HG03064 (cell line): ENCODE data around the gene HPS4.

Source experiments
- ATAC-seq: cut with Tn5 transposase; IDR thresholded peaks from one replicate; pipeline ENCODE4 v1.9.1; 2021; ENCODE audit warnings: low read depth; ENCODE audit not compliant: unreplicated experiment

HPS4 gene

DNA sequence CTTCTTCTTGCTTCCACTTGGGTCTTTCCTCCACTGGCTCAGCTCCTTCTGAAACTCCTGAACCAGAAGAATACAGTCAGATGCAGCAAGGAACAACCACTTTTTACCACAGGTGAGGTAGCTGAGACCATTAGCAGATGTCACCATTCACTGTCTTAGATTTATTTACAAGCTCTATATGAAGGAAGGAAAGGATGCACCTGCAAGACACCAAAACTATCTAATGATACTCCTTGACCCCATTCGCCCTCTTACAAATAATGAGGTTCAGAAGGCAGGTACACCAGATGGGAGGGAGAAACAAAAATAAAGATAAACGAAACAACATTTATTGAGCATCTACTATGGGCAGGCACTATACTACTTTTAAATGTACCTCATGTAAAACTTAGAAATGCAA is 18.4 kb upstream of the HPS4 start:
- no peak for ATAC-seq

DNA sequence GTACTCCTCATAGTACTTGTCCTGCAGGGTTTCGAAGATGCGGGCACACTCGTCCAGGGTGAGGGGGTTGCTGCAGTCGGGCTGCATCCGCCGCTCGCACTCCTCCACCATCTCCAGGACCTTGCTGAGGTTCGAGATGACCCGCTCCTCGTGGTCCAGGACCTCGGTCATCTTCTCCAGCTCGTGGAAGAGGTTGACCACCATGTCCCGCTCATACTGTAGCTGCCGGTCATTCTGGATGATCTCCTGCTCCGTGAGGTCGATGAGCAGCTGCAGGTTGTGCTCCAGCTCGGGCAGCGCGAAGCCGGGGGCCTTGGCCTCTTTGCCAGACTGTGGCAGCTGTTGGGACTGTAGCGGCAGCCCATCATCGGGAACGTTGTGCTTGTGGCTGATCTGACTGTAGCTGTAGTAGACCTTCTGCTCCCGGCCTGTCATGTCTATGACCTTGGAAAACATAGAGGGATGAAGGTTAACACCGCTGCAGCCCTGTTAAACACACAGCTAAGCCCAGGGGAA is 15.7 kb upstream of the HPS4 start:
- ATAC-seq = no peak

DNA sequence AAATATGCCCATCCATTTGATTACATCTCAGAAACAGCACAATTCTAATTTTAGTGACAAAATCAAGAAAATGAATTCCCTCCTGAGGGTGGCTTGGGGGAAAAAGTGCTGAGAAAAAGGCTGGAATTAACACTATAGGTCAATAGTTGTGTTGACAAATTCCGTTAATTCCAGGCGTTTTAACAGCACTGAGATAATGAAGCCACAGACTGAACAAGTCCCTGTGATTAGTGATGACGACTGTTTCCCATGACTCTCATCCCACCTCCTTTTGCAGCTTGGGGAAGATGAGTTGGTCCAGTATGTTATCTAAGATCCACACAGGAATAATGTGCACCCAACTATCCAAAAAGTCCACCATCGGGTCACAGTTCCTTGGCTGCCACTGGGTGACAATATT is 12.9 kb upstream of the HPS4 start:
- no peak for ATAC-seq

- ATAC-seq = no peak
Measured at GRCh38 chr22:26494506-26494905, 10.9 kb upstream of the HPS4 start.

GRCh38 chr22:26492220-26492619 is 8.6 kb upstream of the HPS4 start:
- ATAC-seq = no peak

GRCh38 chr22:26489447-26490036 is 6.0 kb upstream of the HPS4 start:
- no peak for ATAC-seq

DNA sequence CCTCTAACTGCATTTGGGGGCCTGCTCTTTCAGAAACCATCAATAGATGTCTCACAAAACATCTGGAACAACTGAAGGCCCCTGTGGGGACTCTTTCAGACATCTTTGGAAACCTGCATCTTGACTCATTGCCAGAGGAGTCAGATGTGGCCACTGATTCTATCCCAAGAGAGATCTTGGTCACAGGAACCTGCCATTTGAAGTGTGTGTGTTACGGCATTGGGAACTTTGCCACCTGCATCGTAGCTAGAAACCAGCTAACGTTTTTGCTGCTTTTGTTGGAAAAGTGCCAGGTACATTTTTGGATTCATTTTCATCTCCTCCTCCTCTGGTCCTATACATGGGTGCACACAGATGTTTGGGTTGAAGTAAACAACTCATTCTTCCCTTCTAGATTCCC is 4.4 kb upstream of the HPS4 start:
- ATAC-seq = no peak

DNA sequence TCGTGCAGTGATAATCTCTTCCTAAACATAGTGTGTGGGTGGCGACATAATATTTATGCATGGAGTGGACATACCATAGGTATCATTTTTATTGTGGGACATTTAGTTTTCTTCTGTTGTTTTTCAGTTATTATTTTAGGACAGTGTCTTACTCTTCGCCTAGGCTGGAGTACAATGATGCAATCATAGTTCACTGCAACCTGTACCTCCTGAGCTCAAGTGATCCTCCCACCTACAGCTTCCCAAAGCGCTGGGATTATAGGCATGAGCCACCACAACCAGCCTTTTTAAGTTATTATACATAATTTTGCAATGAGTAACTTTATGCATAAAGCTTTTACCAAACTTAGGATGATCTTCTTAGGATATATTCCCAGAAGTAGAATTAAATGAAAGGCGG is 2.8 kb upstream of the HPS4 start:
- no peak for ATAC-seq

- no peak for ATAC-seq
Measured at GRCh38 chr22:26485806-26486390, 2.3 kb upstream of the HPS4 start.

DNA sequence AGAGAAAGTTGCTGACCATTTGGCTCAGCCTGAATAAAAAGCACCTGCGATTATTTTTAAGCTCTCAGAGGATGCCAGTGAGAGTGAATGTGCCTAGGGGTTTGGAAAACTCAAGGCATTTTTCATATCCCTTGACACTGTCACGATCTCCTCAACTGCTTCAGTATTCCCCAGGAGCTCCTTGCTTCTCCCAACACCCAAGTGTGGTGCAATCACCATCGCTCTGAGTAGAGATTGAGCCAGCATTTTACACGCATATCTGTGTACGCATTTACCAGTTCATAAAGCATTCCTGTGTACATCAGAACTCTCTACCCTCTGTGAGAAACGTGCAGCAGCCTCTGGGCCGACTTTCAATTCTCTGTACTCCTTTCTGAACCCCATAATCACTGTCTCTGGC is 1.4 kb upstream of the HPS4 start:
- no peak for ATAC-seq

GRCh38 chr22:26484360-26484706 is 750 bp upstream of the HPS4 start:
- ATAC-seq = no peak

GRCh38 chr22:26483043-26483438 is 542 bp downstream of the HPS4 start:
- ATAC-seq = no peak

- ATAC-seq = no peak
Measured at GRCh38 chr22:26482161-26482560, 1.4 kb downstream of the HPS4 start.

DNA sequence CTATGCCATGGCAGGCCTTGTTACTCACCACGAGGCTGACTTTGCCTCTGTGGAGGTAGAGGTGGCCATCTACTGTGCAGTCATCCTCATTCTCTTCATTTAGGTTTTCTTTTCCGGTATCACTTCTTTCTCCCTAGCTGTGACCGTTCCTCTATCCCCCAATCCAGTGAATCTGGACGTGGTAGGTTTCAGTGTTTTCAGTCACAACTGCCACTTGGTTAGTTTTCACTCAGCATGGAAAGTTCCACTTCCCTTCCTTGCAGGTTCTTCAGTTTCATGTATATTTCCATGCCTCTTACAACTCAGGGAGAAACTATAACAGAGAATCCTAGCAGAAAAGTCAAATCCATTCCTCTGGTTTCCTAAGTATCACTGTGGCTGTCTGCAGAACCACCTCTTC is 1.9 kb downstream of the HPS4 start:
- no peak for ATAC-seq

- ATAC-seq = no peak
Measured at GRCh38 chr22:26481112-26481693, 2.4 kb downstream of the HPS4 start.

DNA sequence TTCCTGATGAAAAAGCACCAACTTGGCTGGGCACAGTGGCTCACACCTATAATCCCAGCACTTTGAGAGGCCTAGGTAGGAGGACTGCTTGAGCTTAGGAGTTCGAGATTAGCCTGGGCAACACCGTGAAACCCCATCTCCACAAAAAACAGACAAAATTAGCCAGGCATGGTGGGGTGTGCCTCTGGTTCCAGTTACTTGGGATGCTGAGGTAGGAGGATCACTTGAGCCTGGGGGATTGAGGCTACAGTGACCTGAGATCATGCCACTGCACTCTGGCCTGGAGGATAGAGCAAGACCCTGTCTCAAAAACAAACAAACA is 3.0 kb downstream of the HPS4 start:
- ATAC-seq = no peak

DNA sequence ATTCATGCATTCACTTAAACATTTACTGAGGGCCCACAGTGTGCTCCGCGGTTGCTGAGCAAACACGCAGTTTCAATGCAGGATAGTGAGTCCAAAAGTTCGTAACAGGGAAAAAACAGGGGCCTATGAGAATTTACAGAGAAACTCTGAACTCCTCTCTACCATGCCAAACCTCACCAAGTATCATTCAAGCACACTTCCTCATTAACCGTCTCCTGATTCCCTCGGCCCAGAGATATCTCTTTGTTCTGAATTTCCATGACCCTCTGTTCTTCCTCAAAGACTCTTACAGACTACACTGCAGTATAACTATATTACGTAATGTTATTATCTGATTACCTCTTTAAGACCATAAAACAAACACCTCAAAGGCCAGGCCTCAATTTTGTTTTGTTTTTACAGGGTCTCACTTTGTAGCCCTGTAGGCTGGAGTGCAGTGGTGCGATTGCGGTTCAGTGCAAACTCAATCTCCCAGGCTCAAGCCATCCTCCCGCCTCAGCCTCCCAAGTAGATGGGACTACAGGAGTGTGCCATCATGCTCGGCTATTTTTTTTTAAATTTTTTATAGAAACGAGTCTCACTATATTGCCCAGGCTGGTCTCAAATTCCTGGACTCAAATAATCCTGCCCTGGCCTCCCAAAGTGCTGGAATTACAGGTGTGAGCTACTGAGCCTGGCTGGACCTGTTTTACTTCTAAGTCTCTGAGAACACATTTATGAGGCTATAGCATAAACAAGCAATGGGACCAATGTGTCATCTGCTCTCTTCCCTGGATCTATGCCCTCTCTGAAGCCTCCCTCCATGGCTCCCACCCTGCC is 3.6 kb downstream of the HPS4 start:
- no peak for ATAC-seq

DNA sequence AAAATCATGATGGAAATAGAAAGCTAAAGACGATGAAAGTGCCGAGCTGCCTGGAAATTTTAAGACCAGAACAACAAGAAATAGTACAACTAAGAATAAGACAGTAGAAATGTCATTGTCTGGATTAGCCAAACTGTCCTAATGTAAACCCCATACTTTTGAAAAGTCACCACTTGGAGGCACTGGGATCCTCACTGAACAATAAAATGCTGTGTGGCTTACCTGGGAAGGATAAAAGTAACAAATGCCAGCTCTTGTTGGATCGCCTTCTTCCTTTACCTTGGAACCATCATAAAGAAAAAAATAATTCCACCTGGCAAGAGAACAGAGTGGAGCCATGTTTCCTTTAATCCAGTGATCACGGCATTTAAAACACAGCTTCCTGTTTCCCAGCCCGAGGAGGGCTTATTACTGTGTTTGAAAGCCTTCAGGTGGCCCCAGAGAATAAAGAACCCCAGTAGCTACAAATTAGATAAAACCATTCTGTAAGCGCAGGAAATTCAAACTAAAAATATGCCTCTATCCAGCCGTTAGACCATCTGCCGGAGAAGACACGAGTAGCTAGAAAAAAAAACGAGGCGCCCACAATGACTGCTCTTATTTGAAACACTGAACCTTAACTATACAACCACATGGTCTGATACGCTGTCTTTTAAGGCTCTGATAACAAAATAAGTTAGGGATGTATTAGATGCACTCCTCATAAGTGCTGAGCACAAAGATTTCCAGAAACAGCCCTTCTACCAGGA is 4.4 kb downstream of the HPS4 start:
- no peak for ATAC-seq

DNA sequence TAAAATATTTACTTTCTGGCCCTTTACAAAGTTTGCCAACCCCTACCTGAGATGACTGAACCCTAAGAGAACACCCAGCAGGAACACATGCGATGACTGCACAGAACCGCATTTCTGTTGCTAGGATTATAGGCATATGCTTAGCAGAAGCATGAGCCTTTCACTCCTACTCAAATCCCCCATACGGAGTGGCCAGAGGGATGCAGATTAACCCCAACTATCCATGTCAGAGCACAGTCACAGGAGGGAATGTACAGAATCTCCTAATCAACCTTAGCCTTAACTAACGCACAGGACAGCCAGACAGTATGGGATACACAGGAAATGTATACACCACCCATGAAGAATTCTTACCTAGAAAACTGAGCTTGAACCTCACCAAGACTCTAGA is 6.2 kb downstream of the HPS4 start:
- ATAC-seq = no peak

DNA sequence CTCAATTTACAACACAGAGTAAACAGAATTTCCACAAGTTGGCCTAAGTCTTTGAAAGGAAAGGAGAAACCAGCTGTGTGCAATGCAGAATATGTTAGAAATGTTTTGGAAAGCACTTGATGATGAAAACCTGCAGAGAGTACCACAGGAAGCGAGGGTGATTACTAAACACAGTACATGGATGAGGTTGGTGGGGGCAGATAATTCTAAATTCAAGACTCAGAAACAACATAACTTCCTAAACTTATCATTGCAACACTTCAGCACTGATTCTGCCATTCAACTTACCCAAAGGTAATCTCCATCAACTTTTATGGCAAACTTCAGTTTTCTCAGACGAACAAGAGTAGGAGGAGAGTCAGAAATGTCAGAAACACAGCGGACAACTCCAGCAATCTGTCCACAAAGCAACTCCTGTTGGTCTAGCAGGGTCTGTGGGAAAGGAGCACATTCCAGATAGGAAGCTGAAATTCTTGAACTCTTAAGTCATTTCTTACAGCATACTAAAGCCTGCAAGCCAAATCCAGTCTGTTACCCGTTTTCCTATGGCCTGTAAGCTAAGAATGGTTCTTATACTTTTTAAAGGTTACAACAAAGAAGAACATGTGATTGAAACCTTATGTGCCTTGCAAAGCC is 6.8 kb downstream of the HPS4 start:
- no peak for ATAC-seq

- ATAC-seq = no peak
Measured at GRCh38 chr22:26474682-26475081, 8.9 kb downstream of the HPS4 start.
